K562 (cell line): ENCODE data around the gene TMPRSS7. TPM values are rescaled to one million over a fixed set of nuclear protein-coding genes. Genes with fewer than 3 reads are reported as not detected.

ENCODE experiments used
- GATAD2B ChIP-seq: fragments of 450-650 bp; IDR thresholded peaks from 2 replicates; pipeline ENCODE4 v1.6.1; 2017; ENCODE audit warnings: mild to moderate bottlenecking, borderline replicate concordance
- GTF2F1 ChIP-seq: IDR thresholded peaks from 2 replicates; pipeline ENCODE4 v1.6.1; 2011; ENCODE audit warnings: low read depth, low read length, improper control_type of control experiment
- HINFP ChIP-seq: fragments of 450-650 bp; conservative IDR thresholded peaks from 2 replicates; pipeline ENCODE4 v1.6.1; 2016; ENCODE audit warnings: missing genetic modification characterization, low read depth, mild to moderate bottlenecking, control low read depth, missing compliant biosample characterization
- REST ChIP-seq, 2 experiments: fragments of 450-650 bp; formaldehyde crosslinking in 1 of 2; IDR thresholded peaks; 2 replicates each; pipeline versions ENCODE4 v1.4.0 to v1.6.1; 2014 to 2020; ENCODE audit warnings: mild to moderate bottlenecking in 2 of 2, borderline replicate concordance in 1 of 2, low read depth in 1 of 2
- RNF2 ChIP-seq: sonication (generic); IDR thresholded peaks from 2 replicates; pipeline ENCODE4 v1.6.1; 2016
- YY1 ChIP-seq, 3 experiments: IDR thresholded peaks; 2 replicates each; pipeline ENCODE4 v1.6.1; 2011; ENCODE audit warnings: low read length in 2 of 3, mild to moderate bottlenecking in 2 of 3, moderate library complexity in 2 of 3, borderline replicate concordance in 1 of 3, control low read depth in 1 of 3, low read depth in 1 of 3; ENCODE audit not compliant: insufficient read depth in 3 of 3, insufficient replicate concordance in 2 of 3, control insufficient read depth in 1 of 3, insufficient read length in 1 of 3; ENCODE audit errors: extremely low read depth in 1 of 3
- ZNF444 ChIP-seq: fragments of 250-450 bp; sonication (Bioruptor Pico); IDR thresholded peaks from 2 replicates; pipeline ENCODE4 v1.4.0; 2020; ENCODE audit warnings: mild to moderate bottlenecking, moderate library complexity
- ZNF696 ChIP-seq: fragments of 250-450 bp; sonication (Bioruptor Pico); conservative IDR thresholded peaks from 2 replicates; pipeline ENCODE4 v1.4.0; 2020; ENCODE audit warnings: mild to moderate bottlenecking, moderate library complexity
- ZNF76 ChIP-seq: fragments of 250-450 bp; sonication (Bioruptor Pico); IDR thresholded peaks from 2 replicates; pipeline ENCODE4 v1.4.0; 2020; ENCODE audit warnings: mild to moderate bottlenecking, moderate library complexity, borderline replicate concordance
- polyA plus RNA-seq, 8 experiments: library from polyadenylated mRNA; depleted of rRNA in 4 of 8; stranded (reverse) in 5 of 8; unstranded in 3 of 8; fragments of >200 nt; fragmentation: Nextera tagmentation in 2 of 8; fragmentation: Illumina TruSeq in 1 of 8; extraction: Ambion mirVana in 2 of 8; extraction: Trizol in 1 of 8; gene quantifications; 2 replicates each; pipeline versions ENCODE4 v1.2.1 to v1.2.3, GENCODE V29; 2011 to 2014; ENCODE audit warnings: inconsistent platforms in 1 of 8, missing spikeins in 1 of 8
- total RNA-seq, 7 experiments: library from RNA; depleted of rRNA in 6 of 7; stranded (reverse); fragments of >200 nt in 6 of 7; fragmentation: Illumina TruSeq in 2 of 7; extraction: Trizol in 2 of 7; gene quantifications; 2 replicates each; pipeline versions ENCODE4 v1.2.1 to v1.2.3, GENCODE V29; 2011 to 2021; ENCODE audit warnings: low replicate concordance in 1 of 7

Gene TMPRSS7
- total and polyA plus RNA-seq, 9 of the 15 experiments (the other 6 are each of a cell fraction or from before 2014, with no cell fraction given): not detected

DNA sequence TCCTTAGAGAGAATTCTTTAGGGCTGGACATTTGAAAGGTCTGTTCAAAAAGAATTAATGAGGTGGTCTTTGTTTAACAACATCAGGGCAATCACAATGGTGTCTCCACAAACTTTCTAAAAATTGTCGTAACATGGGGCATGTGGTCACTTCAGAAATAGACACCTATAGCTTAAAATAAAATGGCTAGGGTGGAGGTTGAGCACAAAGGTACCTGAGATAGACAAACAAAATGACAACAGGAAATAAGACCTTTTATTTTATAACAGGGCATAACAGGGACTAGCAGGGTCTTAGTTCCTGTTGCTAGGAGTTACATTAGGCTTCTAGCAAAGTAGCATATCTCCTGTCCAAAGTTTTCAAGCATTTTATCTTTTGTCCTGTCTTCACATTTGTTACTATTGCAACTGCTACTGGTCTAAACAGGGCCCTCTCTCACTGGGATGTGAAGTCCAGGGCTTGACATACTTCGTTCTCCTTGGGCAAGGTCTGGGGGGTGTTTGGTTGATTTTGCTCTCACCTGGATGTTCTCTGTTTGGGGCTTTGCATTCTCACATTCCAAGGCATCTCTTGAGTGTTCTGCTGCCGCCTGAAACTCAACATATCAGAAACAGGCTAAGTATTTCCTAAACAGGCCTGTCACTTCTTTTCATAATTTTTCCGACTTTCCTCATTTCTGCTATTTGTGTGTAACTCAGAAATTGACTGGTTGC lies 95.5 kb downstream of the TMPRSS7 start (continued):
- no peak for TF ChIP-seq REST (IDR thresholded peaks at IDR 0.05; ENCODE audit: borderline replicate concordance)
- no peak for TF ChIP-seq REST (CRISPR knock-in tag; IDR thresholded peaks at IDR 0.05; ENCODE audit: low read depth)
- no peak for TF ChIP-seq ZNF76
- TF ChIP-seq RNF2: no peak
- no peak for TF ChIP-seq ZNF696 (CRISPR knock-in tag)
- no peak for TF ChIP-seq GATAD2B
- TF ChIP-seq HINFP (tag): no peak
- no peak for TF ChIP-seq ZNF444 (CRISPR knock-in tag)
- TF ChIP-seq GTF2F1: no peak
- no peak for TF ChIP-seq YY1 (IDR thresholded peaks at IDR 0.05; ENCODE audit: borderline replicate concordance in 1 of 3, control insufficient read depth in 1 of 3, extremely low read depth in 1 of 3, insufficient read depth in 3 of 3, insufficient read length in 1 of 3, insufficient replicate concordance in 2 of 3, low read depth in 1 of 3, low read length in 2 of 3)
